ENCODE data around the gene TMEM272. TPM values are rescaled to one million over a fixed set of nuclear protein-coding genes. Genes with fewer than 3 reads are reported as not detected.

TMEM272 gene
- total and polyA plus RNA-seq, 2 of the 4 experiments (the other 2 are of a cell fraction) = not detected

- TF ChIP-seq MAFK (IDR thresholded peaks at IDR 0.05; ENCODE audit: low read depth, low read length) (no peak), ELK1 (IDR thresholded peaks at IDR 0.05; ENCODE audit: borderline replicate concordance, low read depth, low read length) (no peak)
- no TSS peak for BruUV-seq (replicated peaks)
- in situ Hi-C loops (cut with MboI; ENCODE audit: low sequenced_read_pairs) (no loop called here), dilution Hi-C loops (cut with HindIII; ENCODE audit: low sequenced_read_pairs, unreplicated experiment) (no loop called here), intact Hi-C loops (cut with micrococcal nuclease) (loop anchor here (10.0 kb wide), 1 partner anchor 315 kb away; the partner anchor contains the start of gene INTS6)
- ChIA-PET POLR2A (ENCODE audit: unreplicated experiment) (no interaction called here), CTCF (no interaction called here)
- no peak for DNase-seq
- Histone ChIP-seq H2BK20ac (ENCODE audit: low read depth, low read length) (no peak overlapping the region), H3K9me1 (ENCODE audit: insufficient read depth, low read length) (peaks cover 16% of the 10 kb centered on the region), H3K9me3 (ENCODE audit: control insufficient read depth, insufficient read depth, low read length) (no peaks in the 10 kb centered on the region), H4K91ac (ENCODE audit: insufficient read depth, low read depth, low read length) (no peak overlapping the region), H3K4me2 (ENCODE audit: low read depth, low read length) (no peak overlapping the region), H4K20me1 (ENCODE audit: insufficient read depth, low read length) (peaks cover 5% of the 10 kb centered on the region), H2BK5ac (ENCODE audit: low read depth, low read length, poor library complexity, severe bottlenecking) (no peak overlapping the region), H3K36me3 (ENCODE audit: control insufficient read depth, insufficient read depth, low read length) (no peaks in the 10 kb centered on the region; the same call in 1 of the 2 replicates), H4K5ac (ENCODE audit: low read depth, low read length) (no peak overlapping the region), H4K8ac (ENCODE audit: low read depth in 2 of 2, low read length in 2 of 2) (no peak overlapping the region), H3K23ac (ENCODE audit: low read depth, low read length) (no peak overlapping the region), H3K4ac (ENCODE audit: low read depth, low read length) (no peak overlapping the region), H3K56ac (ENCODE audit: extremely low read depth, insufficient read depth, low read length) (no peak overlapping the region), H3K4me1 (ENCODE audit: control insufficient read depth, insufficient read depth, low read length) (peaks cover 9% of the 10 kb centered on the region), H2AK9ac (replicated peaks; ENCODE audit: low read depth, low read length, poor library complexity) (no peak overlapping the region), H2BK15ac (ENCODE audit: low read depth, low read length) (no peak overlapping the region), H3K79me1 (ENCODE audit: low read depth in 1 of 2, low read length in 2 of 2) (peaks cover 4 to 26% of the 10 kb centered on the region in 2 experiments; a peak in 2 of 4 replicates), H2AFZ (replicated peaks; ENCODE audit: low read length, poor library complexity) (no peak overlapping the region), H2AK5ac (ENCODE audit: low read depth, low read length) (no peak overlapping the region), H3K14ac (replicated peaks; ENCODE audit: low read depth, low read length) (no peak overlapping the region), H3K27ac (ENCODE audit: insufficient read depth, low read length) (no peak overlapping the region), H3K4me3 (ENCODE audit: insufficient read depth, low read depth, low read length) (no peak overlapping the region), H3K18ac (ENCODE audit: low read depth, low read length) (no peak overlapping the region), H2BK120ac (ENCODE audit: low read depth, low read length) (no peak overlapping the region), H3K9ac (ENCODE audit: low read depth, low read length) (no peak overlapping the region), H3K27me3 (ENCODE audit: control insufficient read depth, insufficient read depth, low read length) (peaks cover 6% of the 10 kb centered on the region; the same call in 1 of the 2 replicates)
- WGBS, 2 experiments (ENCODE audit: extremely low coverage in 2 of 2, insufficient read length in 1 of 2) = 82% methylated on average over 2 of the region's 11 CpGs; no CpG with 5 or more reads in 1 of the 2 experiments
- ATAC-seq (ENCODE audit: low read depth) = no peak
These were observed 75.4 kb downstream of the TMEM272 start for GRCh38 chr13:51769455-51770127.
